COLO668 (cell line): Measurements from ENCODE around the gene PIKFYVE.
A peak's percentile ranks its signal among the peaks of the same experiment; 100 is the strongest.

Experiments used
- DNase-seq: peaks from one replicate; lab custom pipeline; 2025; ENCODE audit not compliant: unreplicated experiment; lab: John Stamatoyannopoulos, UW

Gene PIKFYVE

DNA sequence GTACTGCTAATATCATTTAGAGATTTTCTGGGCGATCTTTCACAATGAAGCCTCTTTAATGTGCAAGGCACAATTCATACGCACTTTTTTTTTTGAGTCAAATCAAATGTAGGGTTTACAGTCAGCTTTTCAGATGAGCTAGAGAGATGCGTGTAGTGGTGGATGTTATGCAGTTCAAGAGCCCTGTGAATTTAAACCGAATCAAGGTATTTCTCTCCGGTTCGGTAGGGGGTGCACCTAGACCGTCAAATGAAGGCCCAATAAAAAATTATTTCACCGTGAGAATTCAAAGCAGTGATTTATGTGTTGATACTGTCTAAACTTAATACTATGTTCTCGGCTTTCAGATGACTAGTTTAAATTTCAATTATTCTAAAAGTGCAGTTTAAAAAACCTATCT, 141.6 kb downstream of the PIKFYVE start:
- peak; percentile 38 for DNase-seq
